Muscle of back (tissue), 11 donors: Measurements from ENCODE around the gene BABAM1. TPM values are rescaled to one million over a fixed set of nuclear protein-coding genes. Genes with fewer than 3 reads are reported as not detected.

Experiments used
- DNase-seq, 3 donors: peaks; one replicate each; pipeline versions ENCODE4 v3.0.0 to v3.0.0-alpha.2; 2013
- polyA plus RNA-seq, 10 donors: library from polyadenylated mRNA; unstranded; fragments of 120-200 nt; gene quantifications; one replicate each; pipeline ENCODE4 v1.2.1, GENCODE V29; 2013; ENCODE audit not compliant: insufficient read length in 10 of 10

Gene BABAM1
- polyA plus RNA-seq, 10 donors: 70.4 to 91.0 (median 85.8) TPM

GRCh38 chr19:17296976-17297375 lies 29.7 kb downstream of the BABAM1 start:
- no peak for DNase-seq

GRCh38 chr19:17300992-17301619 lies 33.9 kb downstream of the BABAM1 start:
- no peak for DNase-seq

GRCh38 chr19:17302391-17303166 lies 35.3 kb downstream of the BABAM1 start:
- DNase-seq: peak in 1 of 3 donors; percentile 34

GRCh38 chr19:17303167-17303939 lies 36.1 kb downstream of the BABAM1 start, which contains the start of gene ABHD8:
TSS of gene ABHD8 (minus strand) at chr19:17303425. CDS start at chr19:17301616, 1,809 bp downstream.
- peak; percentile 93 to 98 (median 96) for DNase-seq

- no peak for DNase-seq
These were observed 36.7 kb downstream of the BABAM1 start for GRCh38 chr19:17303940-17304267.

GRCh38 chr19:17304386-17305215 lies 37.4 kb downstream of the BABAM1 start:
- no peak for DNase-seq

- DNase-seq: no peak
These were observed 37.9 kb downstream of the BABAM1 start for GRCh38 chr19:17305216-17305516.

- peak; percentile 94 to 97 (median 97) for DNase-seq
These were observed 38.5 kb downstream of the BABAM1 start, which contains the start of gene MRPL34 for GRCh38 chr19:17305517-17306284. TSS of gene MRPL34 (plus strand) at chr19:17305872. CDS start at chr19:17305893, 21 bp downstream.

- DNase-seq: no peak
These were observed 39.1 kb downstream of the BABAM1 start for GRCh38 chr19:17306285-17306714.

- no peak for DNase-seq
These were observed 40.7 kb downstream of the BABAM1 start for GRCh38 chr19:17307876-17308377.

GRCh38 chr19:17309198-17309964 lies 42.1 kb downstream of the BABAM1 start, which contains the start of gene DDA1:
TSS of gene DDA1 (plus strand) at chr19:17309563. CDS start at chr19:17309655, 92 bp downstream.
- peak; percentile 99 to 100 (median 100) for DNase-seq

- no peak for DNase-seq
These were observed 42.8 kb downstream of the BABAM1 start for GRCh38 chr19:17309965-17310461.

GRCh38 chr19:17311455-17312188 lies 44.4 kb downstream of the BABAM1 start:
- DNase-seq: no peak

GRCh38 chr19:17312189-17313113 lies 45.2 kb downstream of the BABAM1 start:
- DNase-seq: no peak

- DNase-seq: no peak
These were observed 46.9 kb downstream of the BABAM1 start for GRCh38 chr19:17314007-17314593.

GRCh38 chr19:17318966-17319365 lies 51.7 kb downstream of the BABAM1 start:
- DNase-seq: no peak
